Heart left ventricle (tissue), 16 donors: ENCODE results near the gene SEMA4A. TPM values are rescaled to one million over a fixed set of nuclear protein-coding genes. Genes with fewer than 3 reads are reported as not detected.
A peak's percentile ranks its signal among the peaks of the same experiment; 100 is the strongest.

Source experiments
- ATAC-seq, 4 donors: fragments of 200-7000 bp; cut with Tn5 transposase; one replicate each; pipeline ENCODE4 v1.9.1; 2020 to 2022; ENCODE audit warnings: moderate library complexity in 4 of 4, mild to moderate bottlenecking in 3 of 4, moderate number of reproducible peaks in 1 of 4
- DNase-seq, 5 donors: peaks; one replicate each; pipeline ENCODE4 v3.0.0-alpha.2; 2020
- H3K27ac ChIP-seq, 12 donors: fragments of 200-600 bp; sonication (generic) in 4 of 12; one replicate each; pipeline versions ENCODE4 v1.5.0 to v1.8.0; 2016 to 2022; ENCODE audit warnings: mild to moderate bottlenecking in 2 of 12
- H3K27me3 ChIP-seq, 9 donors: fragments of 200-600 bp; sonication (generic) in 2 of 9; one replicate each; pipeline versions ENCODE4 v1.5.1 to v1.8.0; 2016 to 2022; ENCODE audit warnings: mild to moderate bottlenecking in 3 of 9
- H3K36me3 ChIP-seq, 9 donors: fragments of 200-600 bp; sonication (generic) in 2 of 9; one replicate each; pipeline versions ENCODE4 v1.5.0 to v1.8.0; 2018 to 2022; ENCODE audit warnings: mild to moderate bottlenecking in 2 of 9
- H3K4me1 ChIP-seq, 12 donors: fragments of 200-600 bp; sonication (generic) in 4 of 12; one replicate each; pipeline versions ENCODE4 v1.5.0 to v1.8.0; 2016 to 2022; ENCODE audit warnings: mild to moderate bottlenecking in 3 of 12
- H3K4me3 ChIP-seq, 12 donors: fragments of 200-600 bp; sonication (generic) in 4 of 12; one replicate each; pipeline versions ENCODE4 v1.5.0 to v1.8.0; 2017 to 2022; ENCODE audit warnings: mild to moderate bottlenecking in 9 of 12, moderate library complexity in 4 of 12
- H3K9me3 ChIP-seq, 12 donors: fragments of 200-600 bp; sonication (generic) in 4 of 12; one replicate each; pipeline versions ENCODE4 v1.5.0 to v1.8.0; 2016 to 2022; ENCODE audit warnings: mild to moderate bottlenecking in 1 of 12
- CTCF ChIP-seq, 12 donors: fragments of 200-600 bp; sonication (generic) in 4 of 12; IDR thresholded peaks; one replicate each; pipeline versions ENCODE4 v1.5.0 to v1.8.0; 2018 to 2022; ENCODE audit warnings: antibody characterized with exemption in 12 of 12, mild to moderate bottlenecking in 5 of 12
- POLR2A ChIP-seq, 2 donors: fragments of 450-650 bp; IDR thresholded peaks; one replicate each; pipeline ENCODE4 v1.6.1; 2017; ENCODE audit warnings: antibody characterized with exemption in 2 of 2, mild to moderate bottlenecking in 2 of 2, moderate library complexity in 2 of 2
- WGBS, 4 donors: extraction: QIAGEN DNeasy Blood & Tissue Kit in 2 of 4; methylation state at CpG; one replicate each; pipeline versions ENCODE4 v1.1.5 to v1.1.7; 2013 to 2018; 5-methylcytosine and 5-hydroxymethylcytosine counted together
- intact Hi-C, 10 donors: fragments of 100-400 bp; cut with DNase I; formaldehyde crosslinking; loops; one replicate each; pipeline versions ENCODE4 v1.11.1 to v1.14.2; 2022
- polyA plus RNA-seq, 2 donors: library from polyadenylated mRNA; stranded (reverse); fragments of 200-250 nt; gene quantifications; one replicate each; pipeline ENCODE4 v1.2.3, GENCODE V29; 2013
- total RNA-seq, 9 donors: library from RNA; depleted of rRNA in 2 of 9; stranded (reverse); fragments of >200 nt in 2 of 9; fragmentation: NEBNext Ultra II Directional in 3 of 9; extraction: Animal tissue kit (Norgen Biotek cat#: 25700) in 3 of 9; gene quantifications; one replicate each; pipeline versions ENCODE4 v1.1.0 to v1.2.4, GENCODE V29; 2016 to 2023
- donor health status: ischemic (EF 13 %, LVEDD 7.1; RV severe dilation, severe dysfunction).
- donor health status: healthy with polysubstance abuse.
- donor health status: DM: no; HTN: yes; CAD: no.
- donor health status: DM: no; HTN: no; CAD: no.
- donor health status: ischemic (EF 25% LVEDD 6.9; RV normal size, moderate dysfunction).
- donor health status: ischemic (EF 25% LVEDD 5.7; RV mildly dilated, moderate dysfunction).
- donor health status: healthy.
- donor health status: DM: yes; HTN: yes; CAD: no.
- donor health status: ischemic (EF 35%, LVEDD 5.7; RV mildly dilated, moderate dysfunction).
- donor health status: nonischemic (EF 11% LVEDD 7.7; RV severe dilation, severe dysfunction).
- donor health status: DM: yes; HTN: yes; CAD: no.
- donor health status: PGD.
- donor health status: ischemic (EF 29% LVEDD 5.4; RV normal size, mild dysfunction).
- donor health status: nonischemic (EF 23%, LVEDD 6.1; RV moderate dilation, normal function).

Gene SEMA4A
- total and polyA plus RNA-seq, 11 donors, result 0.60 to 10.2 (median 1.6) TPM

GRCh38 chr1:156221986-156222692, 68.8 kb downstream of the SEMA4A start:
- Histone ChIP-seq H3K36me3 (peaks cover 0 to 68% (median 47%) of the 10 kb centered on the region in 9 donors), H3K27ac (no peak overlapping the region)

GRCh38 chr1:156225677-156226014, 72.3 kb downstream of the SEMA4A start:
- ATAC-seq (no peak), DNase-seq (no peak)
- Histone ChIP-seq H3K36me3 (peaks cover 0 to 90% (median 70%) of the 10 kb centered on the region in 9 donors), H3K4me3 (no peak overlapping the region), H3K4me1 (peaks cover 0 to 16% (median 0%) of the 10 kb centered on the region in 12 donors), H3K27ac (no peak overlapping the region), H3K27me3 (no peaks in the 10 kb centered on the region), H3K9me3 (no peaks in the 10 kb centered on the region)
- WGBS, 4 donors, result 7 to 21% (median 13%) methylated on average over 2 of the region's 2 CpGs
- TF ChIP-seq POLR2A (IDR thresholded peaks at IDR 0.05) (no peak), CTCF (IDR thresholded peaks at IDR 0.05) (no peak)
- intact Hi-C loops, result loop anchor here (1.0 to 2.0 kb wide), 6 partner anchors 79 to 135 kb away; no protein-coding TSS in a partner anchor

More at GRCh38 chr1:156221986-156222692, 68.8 kb downstream of the SEMA4A start:
- Histone ChIP-seq H3K9me3 (no peaks in the 10 kb centered on the region), H3K4me3 (no peak overlapping the region), H3K4me1 (peaks cover 0 to 38% (median 7%) of the 10 kb centered on the region in 12 donors), H3K27me3 (no peaks in the 10 kb centered on the region)
- TF ChIP-seq CTCF (IDR thresholded peaks at IDR 0.05) (no peak), POLR2A (IDR thresholded peaks at IDR 0.05) (no peak)
- ATAC-seq, result no peak
- intact Hi-C loops, result loop anchor here in 2 of 10 donors (2.0 to 5.0 kb wide), 2 partner anchors 130 to 131 kb away; no protein-coding TSS in a partner anchor
- 91 to 97% (median 93%) methylated on average over 13 of the region's 13 CpGs for WGBS, 4 donors
- no peak for DNase-seq

- H3K9me3 ChIP-seq, result no peaks in the 10 kb centered on the region
- H3K36me3 ChIP-seq, result peaks cover 0 to 86% (median 65%) of the 10 kb centered on the region in 9 donors
- DNase-seq, result peak in 1 of 5 donors; percentile 1
- peaks cover 0 to 16% (median 0%) of the 10 kb centered on the region in 12 donors for H3K4me1 ChIP-seq
- no peak for ATAC-seq
- TF ChIP-seq CTCF (IDR thresholded peaks at IDR 0.05) (no peak), POLR2A (IDR thresholded peaks at IDR 0.05) (no peak)
- H3K4me3 ChIP-seq, result no peak overlapping the region
- 68 to 81% (median 78%) methylated on average over 2 of the region's 2 CpGs for WGBS, 4 donors
- intact Hi-C loops, result loop anchor here in 1 of 10 donors (2.0 kb wide), 1 partner anchor 79 kb away; no protein-coding TSS in a partner anchor
- no peaks in the 10 kb centered on the region for H3K27me3 ChIP-seq
- no peak overlapping the region for H3K27ac ChIP-seq
Observed at GRCh38 chr1:156226116-156226538, 72.7 kb downstream of the SEMA4A start.

- ATAC-seq, result no peak
- H3K9me3 ChIP-seq, result no peaks in the 10 kb centered on the region
- intact Hi-C loops, result loop anchor here in 1 of 10 donors (2.0 kb wide), 1 partner anchor 80 kb away; no protein-coding TSS in a partner anchor
- H3K4me3 ChIP-seq, result no peak overlapping the region
- H3K4me1 ChIP-seq, result peaks cover 0 to 16% (median 0%) of the 10 kb centered on the region in 12 donors
- H3K27ac ChIP-seq, result no peak overlapping the region
- H3K27me3 ChIP-seq, result no peaks in the 10 kb centered on the region
- 76 to 87% (median 79%) methylated on average over 4 of the region's 4 CpGs for whole genome bisulfite sequencing, 4 donors
- peak in 1 of 5 donors; percentile 12 for DNase-seq
- peaks cover 0 to 79% (median 58%) of the 10 kb centered on the region in 9 donors for H3K36me3 ChIP-seq
- no peak for TF ChIP-seq POLR2A (IDR thresholded peaks at IDR 0.05)
- TF ChIP-seq CTCF (IDR thresholded peaks at IDR 0.05), result no peak
Observed at GRCh38 chr1:156226782-156227181, 73.4 kb downstream of the SEMA4A start.
